CD4-positive, alpha-beta T cell (primary cell): ENCODE data around the gene ANKDD1B. TPM values are rescaled to one million over a fixed set of nuclear protein-coding genes. Genes with fewer than 3 reads are reported as not detected.

Source experiments
- ATAC-seq: fragments of 200-7000 bp; cut with Tn5 transposase; one replicate; pipeline ENCODE4 v1.10.0; 2022; ENCODE audit warnings: mild to moderate bottlenecking; ENCODE audit not compliant: poor library complexity
- CTCF ChIA-PET: fragments of 350-600 bp; sonication (Branson Sonifier 250); formaldehyde crosslinking; loops from one replicate; lab custom pipeline; 2021; ENCODE audit warnings: antibody characterized with exemption, inconsistent platforms; lab: Charles Lee
- POLR2A ChIA-PET: fragments of 350-600 bp; sonication (Branson Sonifier 250); formaldehyde crosslinking; loops from one replicate; lab custom pipeline; 2021; ENCODE audit warnings: antibody characterized with exemption, inconsistent platforms; lab: Charles Lee
- DNase-seq, 14 experiments: peaks; one replicate each; pipeline ENCODE4 v3.0.0-alpha.2; 2013 to 2020; ENCODE audit warnings: mixed read lengths in 2 of 14
- H3K27ac ChIP-seq, 2 donors: one replicate each; pipeline versions ENCODE4 v1.5.1 to v1.7.0; 2013; ENCODE audit warnings: low read length in 2 of 2, low read depth in 1 of 2, mild to moderate bottlenecking in 1 of 2
- H3K27me3 ChIP-seq, 2 experiments: 1 replicate in 1 of 2; 2 replicates in 1 of 2; pipeline versions ENCODE4 v1.6.1 to v1.7.0; 2013; ENCODE audit warnings: low read length in 2 of 2, control low read depth in 1 of 2, mild to moderate bottlenecking in 1 of 2, moderate library complexity in 1 of 2; ENCODE audit not compliant: insufficient read depth in 2 of 2, control insufficient read depth in 1 of 2
- H3K36me3 ChIP-seq: one replicate; pipeline ENCODE4 v1.6.1; 2013; ENCODE audit warnings: low read length, control low read depth; ENCODE audit not compliant: insufficient read depth
- H3K4me1 ChIP-seq: one replicate; pipeline ENCODE4 v1.6.1; 2013; ENCODE audit warnings: low read length, control low read depth; ENCODE audit not compliant: insufficient read depth
- H3K4me3 ChIP-seq: one replicate; pipeline ENCODE4 v1.5.1; 2013; ENCODE audit warnings: mild to moderate bottlenecking, low read length, moderate library complexity
- H3K9me3 ChIP-seq, 2 experiments: 1 replicate in 1 of 2; 2 replicates in 1 of 2; pipeline versions ENCODE4 v1.6.1 to v1.7.0; 2013; ENCODE audit warnings: low read length in 2 of 2, mild to moderate bottlenecking in 2 of 2, control low read depth in 1 of 2, moderate library complexity in 1 of 2; ENCODE audit not compliant: control insufficient read depth in 1 of 2, insufficient read depth in 1 of 2
- H3K27ac Mint-ChIP-seq: one replicate; pipeline ENCODE4 v1.8.0; 2020; ENCODE audit warnings: mixed read lengths
- H3K27me3 Mint-ChIP-seq: one replicate; pipeline ENCODE4 v1.8.0; 2021; ENCODE audit warnings: mixed read lengths
- H3K36me3 Mint-ChIP-seq: one replicate; pipeline ENCODE4 v1.8.0; 2021; ENCODE audit warnings: low read depth, mixed read lengths
- H3K4me1 Mint-ChIP-seq: one replicate; pipeline ENCODE4 v1.8.0; 2021; ENCODE audit warnings: low read depth, mixed read lengths
- H3K4me3 Mint-ChIP-seq: one replicate; pipeline ENCODE4 v1.8.0; 2020; ENCODE audit warnings: mild to moderate bottlenecking, mixed read lengths
- H3K9me3 Mint-ChIP-seq: one replicate; pipeline ENCODE4 v1.8.0; 2020; ENCODE audit warnings: mixed read lengths
- CTCF ChIP-seq: fragments of 200-600 bp; IDR thresholded peaks from one replicate; pipeline ENCODE4 v1.8.0; 2022; ENCODE audit warnings: antibody characterized with exemption, mild to moderate bottlenecking
- intact Hi-C, 2 experiments: fragments of 100-400 bp; cut with DNase I in 1 of 2; cut with micrococcal nuclease in 1 of 2; formaldehyde crosslinking; loops; one replicate each; pipeline versions ENCODE4 v1.15.1 to v1.9.0; 2023 to 2025; cut with DNase I, micrococcal nuclease
- total RNA-seq, 174 experiments: library from RNA in 2 of 174; stranded (reverse) in 2 of 174; gene quantifications; one replicate each; pipeline ENCODE4 v1.2.3 and lab custom pipeline; 2021 to 2026

ANKDD1B gene
- total RNA-seq, 2 experiments from 2014 or later, result 0.30 TPM; not detected in 1

- intact Hi-C loops, result no loop called here
- no peaks in the 10 kb centered on the region for H3K36me3 ChIP-seq
- ATAC-seq (no peak), DNase-seq (no peak)
- H3K27me3 ChIP-seq, result no peaks in the 10 kb centered on the region
- POLR2A ChIA-PET, result no interaction called here
- H3K9me3 Mint-ChIP-seq, result peaks cover 2% of the 10 kb centered on the region
- H3K27ac Mint-ChIP-seq, result no peak overlapping the region
- no peak overlapping the region for H3K4me3 ChIP-seq
- H3K27me3 Mint-ChIP-seq, result no peaks in the 10 kb centered on the region
- peaks cover 4% of the 10 kb centered on the region for H3K36me3 Mint-ChIP-seq
- no peak for TF ChIP-seq CTCF
- H3K4me3 Mint-ChIP-seq, result no peak overlapping the region
- CTCF ChIA-PET, result no interaction called here
- H3K9me3 ChIP-seq, result no peaks in the 10 kb centered on the region
- no peaks in the 10 kb centered on the region for H3K4me1 ChIP-seq
- H3K27ac ChIP-seq, result no peak overlapping the region
- no peaks in the 10 kb centered on the region for H3K4me1 Mint-ChIP-seq
Observed at GRCh38 chr5:75648712-75649111, 37.5 kb downstream of the ANKDD1B start.

GRCh38 chr5:75651575-75652238 is 40.5 kb downstream of the ANKDD1B start:
- Histone ChIP-seq H3K4me1 (no peaks in the 10 kb centered on the region), H3K9me3 (no peaks in the 10 kb centered on the region), H3K27ac (no peak overlapping the region), H3K4me3 (no peak overlapping the region), H3K27me3 (no peaks in the 10 kb centered on the region), H3K36me3 (no peaks in the 10 kb centered on the region)
- ChIA-PET POLR2A (interaction anchor here (0.6 kb wide), 1 partner anchor 308 kb away, joined by 3 read pairs; no protein-coding TSS in a partner anchor), CTCF (no interaction called here)
- no peak overlapping the region for H3K27ac Mint-ChIP-seq
- intact Hi-C loops, result no loop called here
- peaks cover 2% of the 10 kb centered on the region for H3K9me3 Mint-ChIP-seq
- H3K4me3 Mint-ChIP-seq, result no peak overlapping the region
- H3K4me1 Mint-ChIP-seq, result no peaks in the 10 kb centered on the region
- H3K36me3 Mint-ChIP-seq, result peaks cover 4% of the 10 kb centered on the region
- no peak for TF ChIP-seq CTCF
- ATAC-seq (no peak), DNase-seq (no peak)
- no peaks in the 10 kb centered on the region for H3K27me3 Mint-ChIP-seq

GRCh38 chr5:75653521-75653920 is 42.3 kb downstream of the ANKDD1B start:
- Histone ChIP-seq H3K4me3 (no peak overlapping the region), H3K9me3 (no peaks in the 10 kb centered on the region), H3K36me3 (no peaks in the 10 kb centered on the region), H3K27ac (no peak overlapping the region), H3K27me3 (no peaks in the 10 kb centered on the region), H3K4me1 (no peaks in the 10 kb centered on the region)
- no peaks in the 10 kb centered on the region for H3K4me1 Mint-ChIP-seq
- H3K4me3 Mint-ChIP-seq, result no peak overlapping the region
- no peak overlapping the region for H3K27ac Mint-ChIP-seq
- H3K27me3 Mint-ChIP-seq, result no peaks in the 10 kb centered on the region
- no peak for TF ChIP-seq CTCF
- ChIA-PET POLR2A (no interaction called here), CTCF (no interaction called here)
- DNase-seq (no peak), ATAC-seq (no peak)
- H3K36me3 Mint-ChIP-seq, result peaks cover under 1% of the 10 kb centered on the region
- no peaks in the 10 kb centered on the region for H3K9me3 Mint-ChIP-seq
- intact Hi-C loops, result no loop called here
